IPS-NIHi7 (cell line): ENCODE measurements around the gene TBL3.
"Not testable (repeated sequence)": the region's sequence is repeated elsewhere in the genome, so short reads cannot be mapped to it uniquely, and the experiment has no call there.

Experiments used
- DNase-seq: peaks from one replicate; pipeline ENCODE4 v3.0.0; 2012; ENCODE audit warnings: mixed read lengths; ENCODE audit errors: extremely low spot score

Gene TBL3

DNA sequence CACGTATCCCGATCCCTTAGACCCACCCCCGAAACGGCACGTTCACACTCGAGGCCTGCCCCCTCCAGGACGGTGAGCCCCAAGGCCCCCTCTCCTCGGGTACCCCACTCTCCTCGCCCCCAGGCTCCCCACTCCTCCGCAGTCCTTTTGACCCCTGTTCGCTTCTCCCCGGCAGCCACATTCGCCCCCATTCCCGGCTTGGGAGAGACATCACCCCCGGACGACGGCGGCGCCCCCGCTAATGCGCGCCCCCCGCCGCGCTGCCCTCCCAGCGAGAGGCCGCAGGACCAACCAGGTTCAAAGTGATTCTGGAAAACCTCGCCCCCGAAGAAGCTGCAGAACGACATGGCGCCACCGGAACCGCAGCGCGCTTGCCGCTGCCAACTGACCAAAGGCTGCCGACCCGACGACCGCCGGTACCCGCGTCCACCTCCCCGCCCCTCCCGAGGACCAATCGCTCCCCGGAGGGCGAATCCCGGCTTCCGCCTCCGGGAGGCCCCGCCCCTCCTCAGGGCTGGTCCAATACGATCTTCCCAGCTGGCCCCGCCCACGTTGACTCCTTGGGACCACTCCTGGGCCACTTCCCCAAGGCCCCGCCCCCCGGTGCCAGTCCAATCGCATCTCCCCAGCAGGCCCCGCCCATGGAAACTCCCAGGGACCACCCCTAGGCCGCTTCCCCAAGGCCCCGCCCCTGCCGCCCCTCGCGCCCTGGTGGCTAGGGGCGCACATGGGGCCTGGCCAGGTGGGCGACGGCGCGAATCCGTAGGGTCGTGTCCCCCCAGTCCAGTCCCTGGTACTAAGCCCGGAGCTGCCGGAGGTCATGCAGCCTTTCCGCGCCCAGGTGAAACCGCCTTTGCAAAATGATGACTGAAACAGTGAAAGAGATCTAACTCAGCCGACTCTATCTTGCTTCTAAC, 28.8 kb upstream of the TBL3 start, which contains the start of gene MSRB1:
Gene MSRB1 (minus strand): TSS at position 390 of the 917 bp plus-strand sequence. CDS start 43 bp downstream, at position 347.
- DNase-seq: peak; percentile 100

DNA sequence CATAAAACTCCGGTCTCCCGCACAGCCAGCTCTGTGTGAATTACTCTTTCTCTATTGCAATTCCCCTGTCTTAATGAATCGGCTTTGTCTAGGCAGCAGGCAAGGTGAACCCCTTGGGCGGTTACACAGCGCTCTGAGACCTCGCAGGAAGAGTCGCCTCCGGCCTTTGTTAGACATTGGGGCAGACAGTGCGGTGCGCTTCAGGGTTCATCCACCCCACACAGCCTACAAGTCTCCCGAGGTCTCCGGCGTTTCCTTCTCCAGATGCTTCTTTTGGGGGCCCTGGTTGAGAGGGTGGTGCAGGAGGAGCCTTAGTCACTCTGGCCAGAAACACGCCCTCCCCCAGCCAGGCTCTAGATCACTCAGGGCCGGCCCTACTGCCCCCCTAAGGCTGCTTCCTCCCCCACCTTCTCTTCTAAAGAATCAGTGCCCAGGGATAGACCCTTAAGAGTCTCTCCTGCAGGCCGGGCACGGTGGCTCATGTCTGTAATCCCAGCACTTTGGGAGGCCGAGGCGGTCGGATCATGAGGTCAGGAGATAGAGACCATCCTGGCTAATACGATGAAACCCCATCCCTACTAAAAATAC, 27.1 kb upstream of the TBL3 start:
- no peak for DNase-seq

DNA sequence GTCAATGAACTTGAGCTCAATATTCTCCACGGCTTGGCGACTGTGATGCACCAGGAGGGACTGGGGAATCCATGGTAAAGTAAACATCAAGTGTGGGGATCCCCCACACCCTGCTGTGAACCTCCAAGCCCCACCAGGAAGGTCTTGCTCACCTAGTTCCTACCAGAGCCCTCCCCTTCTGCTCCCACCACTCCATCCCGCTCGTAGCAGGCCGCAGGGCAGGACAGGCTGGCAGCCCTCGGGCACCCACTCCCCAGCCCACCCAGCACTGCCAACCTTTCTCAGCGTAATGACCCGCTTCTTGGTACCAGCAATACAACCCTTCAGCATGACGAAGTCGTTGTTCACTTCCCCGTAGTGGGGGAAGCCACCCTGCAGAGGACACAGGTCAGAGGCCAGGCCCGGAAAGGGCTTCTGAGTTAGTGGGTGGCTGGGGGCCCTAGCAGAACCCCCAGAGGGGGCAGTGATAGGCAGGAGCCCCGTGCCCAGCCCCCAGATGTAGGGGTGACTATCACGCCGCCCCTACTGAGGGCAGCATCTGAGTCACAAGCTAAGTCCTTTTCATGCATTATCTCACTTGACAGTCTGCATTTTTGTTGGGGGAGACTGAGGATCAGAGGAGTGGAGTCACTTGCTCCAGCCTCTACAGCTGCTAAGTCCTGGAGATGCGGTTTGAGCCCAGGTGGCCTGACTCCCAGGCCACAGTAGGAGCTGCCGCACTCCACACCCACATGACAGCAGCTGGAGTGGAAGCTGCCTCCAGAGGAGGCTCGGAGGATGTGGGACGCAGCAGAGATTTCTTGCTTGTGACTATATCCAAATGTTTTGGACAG, 26.1 kb upstream of the TBL3 start:
- no peak for DNase-seq

DNA sequence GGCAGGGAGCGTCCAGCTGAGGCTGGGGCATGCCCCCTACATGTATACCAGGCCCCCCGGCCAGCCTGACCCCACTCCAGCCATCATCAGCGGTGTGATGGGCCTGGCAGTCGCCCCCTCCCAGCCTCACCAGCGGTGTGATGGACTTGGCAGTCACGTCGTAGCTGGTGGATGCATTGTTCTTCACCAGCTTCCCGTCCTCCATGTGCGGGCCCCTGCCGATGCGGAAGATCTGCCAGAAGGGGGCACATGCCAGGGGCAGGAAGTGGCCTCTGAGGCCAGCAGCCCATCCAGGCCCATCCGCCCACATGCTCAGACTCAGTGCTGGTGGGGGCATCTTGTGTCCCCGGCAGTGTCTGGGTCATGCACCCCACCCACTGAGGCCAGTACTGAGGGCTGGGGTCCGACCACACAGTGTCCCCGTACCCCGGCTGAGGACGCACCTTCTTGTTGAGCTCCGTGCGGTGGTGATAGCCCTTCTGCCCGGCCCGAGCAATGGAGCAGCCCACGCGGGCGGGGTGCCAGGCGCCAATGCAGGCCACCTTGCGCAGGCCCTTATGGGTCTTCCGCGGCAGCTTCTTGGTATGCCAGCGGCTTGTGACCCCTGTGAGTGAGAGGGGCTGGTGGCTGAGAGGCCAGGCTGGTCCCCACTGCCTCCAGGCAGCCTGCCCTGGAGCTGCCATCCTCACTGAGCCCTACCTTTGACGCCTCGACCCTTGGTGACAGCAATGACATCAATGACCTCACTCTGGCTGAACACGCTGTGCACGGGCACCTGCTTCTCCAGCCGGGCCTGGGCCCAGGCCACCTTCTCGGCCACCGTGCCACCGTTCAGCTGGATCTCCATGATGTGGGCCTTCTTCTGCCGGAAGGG, 25.1 kb upstream of the TBL3 start:
- no peak for DNase-seq

DNA sequence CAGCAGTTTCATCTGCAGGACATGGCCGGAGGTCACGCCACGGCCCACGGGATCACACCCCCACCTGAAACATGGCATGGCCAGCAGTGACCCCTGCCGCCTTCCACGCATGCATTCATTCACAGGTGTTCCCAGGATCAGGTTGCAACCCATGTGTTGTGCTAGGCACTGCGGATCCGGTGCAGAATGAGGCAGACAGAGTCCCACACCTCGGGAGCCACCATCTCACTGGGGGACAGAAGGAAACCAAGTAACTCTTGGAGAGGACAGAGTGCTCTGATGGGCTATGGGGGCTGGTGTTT, 24.5 kb upstream of the TBL3 start:
- DNase-seq: no peak

DNA sequence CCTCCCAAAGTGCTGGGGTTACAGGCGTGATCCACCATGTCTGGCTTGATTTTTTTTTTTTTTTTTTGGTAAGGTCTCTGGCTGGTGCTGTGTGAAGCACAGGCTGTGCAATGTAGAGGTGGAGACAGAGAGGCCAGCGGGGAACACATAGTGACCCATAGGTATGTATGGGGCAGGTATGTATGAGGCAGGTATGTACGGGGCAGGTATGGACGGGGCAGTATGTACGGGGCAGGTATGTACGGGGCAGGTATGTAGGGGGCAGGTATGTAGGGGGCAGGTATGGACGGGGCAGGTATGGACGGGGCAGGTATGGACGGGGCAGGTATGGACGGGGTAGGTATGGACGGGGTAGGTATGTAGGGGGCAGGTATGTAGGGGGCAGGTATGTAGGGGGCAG, 22.3 kb upstream of the TBL3 start:
- DNase-seq: no peak

DNA sequence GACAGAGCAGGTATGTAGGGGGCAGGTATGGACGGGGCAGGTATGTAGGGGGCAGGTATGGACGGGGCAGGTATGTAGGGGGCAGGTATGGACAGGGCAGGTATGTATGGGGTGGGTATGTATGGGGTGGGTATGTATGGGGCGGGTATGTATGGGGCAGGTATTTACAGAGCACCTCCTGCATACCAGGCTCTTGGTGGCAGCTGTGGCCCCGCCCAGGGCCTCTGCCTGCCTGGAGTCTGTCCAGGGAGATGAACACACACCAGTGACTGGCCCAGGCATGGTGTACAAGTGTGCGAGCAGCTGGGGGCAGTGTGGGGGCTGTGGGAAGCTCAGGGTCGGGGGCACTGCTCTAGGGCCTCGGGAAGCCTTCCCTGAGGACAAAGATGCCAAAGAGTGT, 21.8 kb upstream of the TBL3 start:
- no peak for DNase-seq

DNA sequence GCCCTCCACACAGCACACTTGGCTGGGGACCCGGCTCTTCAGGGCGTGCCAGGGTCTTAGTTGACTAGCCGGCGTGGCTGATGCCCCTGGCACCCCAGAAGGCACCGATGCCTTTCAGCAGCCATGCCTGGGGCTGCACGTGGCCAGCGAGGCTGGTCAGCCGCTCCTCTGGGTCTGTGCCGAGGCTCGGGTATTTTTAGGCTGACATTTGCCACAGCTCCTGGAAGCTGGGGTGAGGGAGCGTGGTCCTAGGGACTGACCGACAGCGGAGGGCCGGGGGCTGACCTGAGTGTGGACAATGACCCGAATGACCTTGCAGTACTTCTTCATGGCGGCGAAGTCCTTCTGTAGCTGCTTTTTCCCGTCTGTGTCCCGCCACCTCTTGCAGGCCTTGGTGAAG, 21.3 kb upstream of the TBL3 start:
- DNase-seq: no peak

DNA sequence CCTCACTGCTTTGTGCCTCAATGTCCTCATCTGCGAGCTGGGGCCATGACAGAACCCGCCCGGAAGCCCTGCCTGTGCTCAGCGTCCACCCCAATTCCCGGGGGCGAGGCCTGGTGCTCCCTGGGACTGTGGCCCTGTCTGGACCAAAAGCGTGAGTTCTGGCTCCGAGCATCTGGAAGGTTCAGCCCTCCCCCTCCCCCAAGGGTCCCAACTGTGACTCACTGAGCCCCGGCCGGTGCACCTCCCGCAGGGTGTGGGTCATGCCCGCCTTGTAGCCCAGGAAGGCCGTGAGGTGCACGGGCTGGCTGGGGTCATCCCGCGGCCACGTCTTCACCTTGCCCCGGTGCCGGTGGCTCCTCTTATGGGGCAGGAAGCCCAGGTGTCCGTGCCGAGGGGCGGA, 18.1 kb upstream of the TBL3 start:
- DNase-seq: no peak

DNA sequence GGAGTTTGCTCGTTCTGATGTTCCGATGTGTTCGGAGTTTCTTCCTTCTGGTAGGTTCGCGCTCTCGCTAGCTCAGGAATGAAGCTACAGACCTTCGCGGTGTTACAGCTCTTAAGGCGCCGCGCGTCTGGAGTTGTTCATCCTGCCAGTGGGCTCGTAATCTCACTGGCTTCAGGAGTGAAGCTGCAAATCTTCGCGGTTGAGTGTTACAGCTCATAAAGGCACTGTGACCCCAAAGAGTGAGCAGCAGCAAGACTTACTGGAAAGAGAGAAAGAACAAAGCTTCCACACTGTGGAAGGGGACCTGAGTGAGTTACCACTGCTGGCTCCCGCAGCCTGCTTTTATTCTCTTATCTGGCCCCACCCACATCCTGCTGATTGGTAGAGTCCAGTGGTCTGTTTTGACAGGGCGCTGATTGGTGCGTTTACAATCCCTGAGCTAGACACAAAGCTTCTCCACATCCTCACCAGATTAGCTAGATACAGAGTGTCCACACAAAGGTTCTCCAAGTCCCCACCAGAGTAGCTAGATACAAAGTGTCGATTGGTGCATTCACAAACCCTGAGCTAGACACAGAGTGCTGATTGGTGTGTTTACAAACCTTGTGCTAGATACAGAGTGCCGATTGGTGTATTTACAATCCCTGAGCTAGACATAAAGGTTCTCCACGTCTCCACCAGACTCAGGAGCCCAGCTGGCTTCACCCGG, 14.3 kb upstream of the TBL3 start:
- not testable (repeated sequence) for DNase-seq

DNA sequence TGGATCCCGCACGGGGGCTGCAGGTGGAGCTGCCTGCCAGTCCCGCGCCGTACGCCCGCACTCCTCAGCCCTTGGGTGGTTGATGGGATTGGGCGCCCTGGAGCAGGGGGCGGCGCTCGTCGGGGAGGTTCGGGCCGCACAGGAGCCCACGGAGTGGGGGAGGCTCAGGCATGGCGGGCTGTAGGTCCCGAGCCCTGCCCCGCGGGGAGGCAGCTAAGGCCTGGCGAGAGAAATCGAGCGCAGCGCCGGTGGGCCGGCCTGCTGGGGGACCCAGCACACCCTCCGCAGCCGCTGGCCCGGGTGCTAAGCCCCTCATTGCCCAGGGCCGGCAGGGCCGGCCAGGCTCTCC, 13.7 kb upstream of the TBL3 start:
- DNase-seq: not testable (repeated sequence)

DNA sequence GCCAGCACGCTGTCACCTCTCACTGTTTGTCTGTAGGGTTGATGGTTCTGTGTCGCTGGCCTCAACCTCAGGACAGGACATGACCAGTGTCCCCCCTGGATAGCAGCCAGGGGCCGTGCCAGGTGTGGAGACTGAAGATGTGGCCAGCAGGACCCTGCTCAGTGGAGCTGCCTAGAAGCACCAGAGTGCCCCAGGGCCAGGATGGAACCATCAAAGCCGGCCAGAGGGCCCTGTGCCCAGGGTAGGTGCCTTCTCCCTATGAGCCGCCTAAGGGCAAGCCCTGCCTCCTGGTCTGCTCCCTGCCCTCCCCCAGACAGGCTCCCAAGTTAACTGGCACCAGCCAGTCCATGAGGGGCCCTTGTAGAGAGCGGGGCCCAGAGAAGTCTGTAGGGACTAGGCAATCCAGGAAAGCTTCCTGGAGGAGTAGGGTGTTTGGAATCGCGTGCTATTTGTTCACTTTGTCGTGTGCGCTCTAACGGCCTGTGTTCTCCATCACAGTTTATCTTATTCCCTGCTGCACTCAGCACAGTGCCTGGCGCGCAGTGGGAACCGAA, 13.1 kb upstream of the TBL3 start:
- no peak for DNase-seq

DNA sequence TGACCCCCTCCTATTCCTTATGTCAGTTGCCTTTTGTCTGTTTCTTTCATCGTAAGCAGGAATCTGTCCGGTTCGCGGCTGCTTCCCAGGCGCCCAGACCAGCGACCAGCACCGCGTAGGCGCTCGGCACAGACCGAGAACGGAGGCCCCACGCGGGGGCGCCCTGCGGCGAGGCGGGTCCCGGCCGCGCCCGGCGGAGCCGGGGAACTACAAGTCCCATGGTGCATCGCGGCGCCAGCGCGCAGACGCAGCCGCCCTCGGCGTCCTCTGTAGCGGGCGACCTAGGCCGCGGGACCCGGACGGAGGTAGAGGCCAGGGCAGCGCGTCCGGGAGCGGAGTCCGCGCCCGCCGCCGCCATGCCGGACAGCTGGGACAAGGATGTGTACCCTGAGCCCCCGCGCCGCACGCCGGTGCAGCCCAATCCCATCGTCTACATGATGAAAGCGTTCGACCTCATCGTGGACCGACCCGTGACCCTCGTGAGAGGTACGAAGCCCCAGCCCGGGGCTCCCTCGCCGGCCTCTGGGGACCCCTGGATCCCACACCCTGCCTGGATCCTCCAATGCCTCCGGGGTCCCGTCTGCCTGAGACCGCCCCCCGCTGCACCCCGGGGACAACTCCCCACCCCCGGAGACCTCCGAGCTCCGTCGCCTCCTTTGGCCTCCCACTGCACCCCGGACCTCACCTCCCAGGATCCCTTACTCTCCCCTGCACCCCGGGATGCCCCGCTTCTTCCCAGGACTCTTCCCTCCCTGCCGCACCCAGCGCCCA, 12.4 kb upstream of the TBL3 start, which contains the start of gene NDUFB10:
Gene NDUFB10 (plus strand): TSS at position 270 of the 771 bp plus-strand sequence. CDS start 87 bp downstream, at position 357.
- peak; percentile 85 for DNase-seq

DNA sequence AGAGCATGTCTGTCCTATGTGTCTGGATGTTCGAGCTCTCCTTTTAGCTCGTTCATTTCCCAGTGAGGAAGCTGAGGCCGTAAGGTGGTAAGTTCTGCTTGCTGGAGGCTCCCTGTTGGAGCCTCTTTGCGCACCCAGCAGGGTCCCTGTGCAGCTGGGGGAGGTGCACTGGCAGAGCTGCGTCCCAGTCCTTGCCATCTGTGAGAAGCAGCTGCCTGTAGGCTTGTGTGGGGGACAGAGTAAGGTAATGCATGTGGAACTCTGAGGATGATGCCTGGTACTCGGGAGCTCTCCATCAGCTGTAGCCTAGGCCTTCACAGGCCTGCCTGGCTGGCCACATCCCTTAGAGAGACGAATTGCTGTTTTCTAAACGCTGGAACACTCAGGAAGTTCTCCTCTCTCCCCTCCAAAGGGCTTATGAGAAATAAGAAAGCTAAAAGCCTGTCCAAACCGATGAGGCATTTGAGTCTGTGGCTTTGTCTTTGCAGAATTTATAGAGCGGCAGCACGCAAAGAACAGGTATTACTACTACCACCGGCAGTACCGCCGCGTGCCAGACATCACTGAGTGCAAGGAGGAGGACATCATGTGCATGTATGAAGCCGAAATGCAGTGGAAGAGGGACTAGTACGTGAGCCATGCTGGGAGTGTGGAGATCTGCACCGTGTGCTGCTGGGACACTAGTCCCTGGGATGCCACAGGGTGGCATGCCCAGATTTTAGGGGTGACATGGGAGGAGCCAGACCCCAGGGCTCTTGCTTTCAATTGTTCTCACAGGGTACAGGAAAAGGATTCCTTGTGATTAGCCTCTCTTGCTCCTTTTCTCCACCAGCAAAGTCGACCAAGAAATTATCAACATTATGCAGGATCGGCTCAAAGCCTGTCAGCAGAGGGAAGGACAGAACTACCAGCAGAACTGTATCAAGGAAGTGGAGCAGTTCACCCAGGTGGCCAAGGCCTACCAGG, 10.9 kb upstream of the TBL3 start:
- no peak for DNase-seq

DNA sequence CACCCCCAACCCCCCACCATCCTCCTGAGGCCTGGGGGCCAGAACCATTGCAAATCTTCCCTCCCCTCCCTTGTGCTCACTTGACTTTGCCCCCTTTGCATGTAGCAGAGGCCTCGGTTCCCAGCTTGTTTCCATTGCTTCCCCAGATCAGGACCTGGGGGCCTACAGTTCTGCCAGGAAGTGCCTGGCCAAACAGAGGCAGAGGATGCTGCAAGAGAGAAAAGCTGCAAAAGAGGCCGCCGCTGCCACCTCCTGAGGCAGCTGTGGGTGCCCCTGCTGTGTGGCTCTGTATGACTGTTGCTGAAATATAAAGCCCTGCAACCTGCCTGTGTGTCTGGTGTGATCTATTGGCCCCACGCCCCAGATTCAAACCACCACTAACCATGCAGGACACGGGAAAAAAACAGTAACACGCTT, 10.2 kb upstream of the TBL3 start:
- DNase-seq: no peak

DNA sequence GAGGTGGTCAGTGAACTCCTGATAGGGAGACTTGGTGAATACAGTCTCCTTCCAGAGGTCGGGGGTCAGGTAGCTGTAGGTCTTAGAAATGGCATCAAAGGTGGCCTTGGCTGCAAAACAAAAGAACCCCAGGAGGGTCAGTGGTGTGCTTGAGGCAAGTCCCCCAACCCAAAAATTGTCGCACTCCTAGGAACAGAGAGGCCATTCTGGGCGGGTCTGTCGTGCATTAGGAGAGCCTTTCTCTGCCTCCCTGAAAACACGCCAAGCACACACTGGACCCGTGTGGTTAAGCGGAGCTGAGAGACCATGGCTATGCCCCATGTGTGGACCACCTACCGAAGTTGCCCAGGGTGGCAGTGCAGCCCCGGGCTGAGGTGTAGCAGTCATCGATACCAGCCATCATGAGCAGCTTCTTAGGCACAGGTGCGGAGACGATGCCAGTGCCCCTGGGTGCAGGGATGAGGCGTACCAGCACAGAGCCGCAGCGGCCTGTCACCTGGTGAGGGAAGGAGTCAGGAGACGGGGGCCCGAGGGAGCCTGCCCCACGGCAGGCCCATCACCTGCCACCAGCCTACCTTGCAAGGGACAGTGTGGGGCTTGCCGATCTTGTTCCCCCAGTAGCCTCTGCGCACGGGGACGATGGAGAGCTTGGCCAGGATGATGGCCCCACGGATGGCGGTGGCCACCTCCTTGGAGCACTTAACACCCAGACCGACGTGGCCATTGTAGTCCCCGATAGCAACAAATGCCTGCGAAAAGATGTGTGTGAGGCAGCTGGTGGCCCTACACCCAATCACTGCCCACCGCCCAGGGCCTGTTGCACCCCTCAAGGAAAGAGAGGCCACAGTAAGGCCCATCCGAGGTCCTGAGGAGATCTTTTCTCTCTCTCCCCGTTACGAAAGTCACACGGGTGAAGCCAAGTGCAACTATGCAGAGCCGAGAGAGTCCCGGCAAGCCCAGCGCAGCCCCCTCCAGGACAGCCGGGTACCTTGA, 9.4 kb upstream of the TBL3 start:
- not testable (repeated sequence) for DNase-seq

DNA sequence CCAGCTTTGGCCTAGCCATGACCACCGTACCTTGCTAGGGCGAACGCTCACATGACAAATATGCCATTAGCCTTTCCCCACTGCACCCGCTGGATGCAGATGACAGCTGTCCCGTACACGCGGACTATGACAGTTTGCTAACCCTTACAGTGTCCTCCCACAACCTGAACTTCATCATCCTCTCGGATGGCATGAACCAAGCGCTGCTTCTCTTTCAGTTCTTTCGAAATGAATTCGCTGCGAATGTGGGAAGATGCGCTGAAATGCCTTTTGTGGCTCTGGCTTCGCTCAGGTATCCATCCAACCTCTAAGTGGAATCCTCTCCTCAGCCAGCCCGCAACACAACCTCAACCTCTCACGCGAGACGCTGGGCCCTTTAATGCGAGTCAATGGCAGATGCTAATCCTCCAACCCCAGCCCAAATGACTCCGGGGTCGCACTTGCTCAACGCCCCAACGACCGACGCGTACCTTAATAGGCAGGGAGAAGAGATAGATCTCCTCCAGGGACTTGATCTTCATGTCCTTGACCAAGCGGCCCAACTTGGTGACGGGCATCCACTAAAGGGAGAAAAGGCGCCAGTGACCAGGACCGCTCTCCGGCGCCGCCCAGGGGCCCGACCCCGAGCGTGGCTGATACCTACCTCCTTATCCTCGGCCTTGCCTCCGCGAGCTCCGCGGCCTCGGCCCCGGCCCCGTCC, 7.9 kb upstream of the TBL3 start:
- DNase-seq: no peak
